NB4 (cell line): ENCODE data around the gene UGT1A6.

Source experiments
- DNase-seq: peaks from one replicate; pipeline ENCODE4 v3.0.0; 2010; ENCODE audit warnings: low read depth
- H3K4me3 ChIP-seq: one replicate; pipeline ENCODE4 v1.5.1; 2011; ENCODE audit warnings: mild to moderate bottlenecking, low read depth, low read length, moderate library complexity
- MYC ChIP-seq: IDR thresholded peaks from 2 replicates; pipeline ENCODE4 v1.6.1; 2011; ENCODE audit warnings: low read depth, low read length
- POLR2A ChIP-seq: IDR thresholded peaks from 2 replicates; pipeline ENCODE4 v1.6.1; 2011; ENCODE audit warnings: mild to moderate bottlenecking; ENCODE audit not compliant: insufficient read length; ENCODE audit errors: extremely low read depth
- TF ChIP-seq, protein P1 (sequence below): IDR thresholded peaks from 2 replicates; pipeline ENCODE4 v1.6.1; 2011; ENCODE audit warnings: low read depth, low read length
- TF ChIP-seq, protein P2 (sequence below): IDR thresholded peaks from one replicate; pipeline ENCODE4 v1.5.1; 2012; ENCODE audit warnings: low read depth, low read length

Gene UGT1A6

DNA sequence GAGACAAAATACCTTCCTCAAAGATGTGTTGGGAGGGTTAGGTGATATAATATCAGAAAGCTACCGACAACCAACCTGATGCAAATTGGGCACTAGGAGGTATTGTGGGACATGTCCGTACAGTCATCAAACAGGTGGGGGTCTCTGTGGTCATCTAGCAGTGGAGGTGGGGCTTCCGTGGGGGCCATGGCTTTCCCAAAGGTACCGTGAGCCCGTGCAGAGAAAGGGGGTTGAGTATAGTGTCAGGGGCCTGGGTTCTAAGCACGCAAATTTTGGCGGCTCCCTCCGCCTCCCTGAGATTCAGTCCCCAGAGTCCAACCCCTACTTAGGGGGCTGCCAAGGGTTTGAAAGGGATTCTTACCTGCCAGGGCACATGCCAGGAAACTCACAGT, 129.0 kb downstream of the UGT1A6 start:
- DNase-seq = no peak
- no peak overlapping the region for H3K4me3 ChIP-seq
- TF ChIP-seq POLR2A (no peak), MYC (no peak)
- TF ChIP-seq, protein P1, sequence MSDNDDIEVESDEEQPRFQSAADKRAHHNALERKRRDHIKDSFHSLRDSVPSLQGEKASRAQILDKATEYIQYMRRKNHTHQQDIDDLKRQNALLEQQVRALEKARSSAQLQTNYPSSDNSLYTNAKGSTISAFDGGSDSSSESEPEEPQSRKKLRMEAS = no peak
- TF ChIP-seq, protein P2, sequence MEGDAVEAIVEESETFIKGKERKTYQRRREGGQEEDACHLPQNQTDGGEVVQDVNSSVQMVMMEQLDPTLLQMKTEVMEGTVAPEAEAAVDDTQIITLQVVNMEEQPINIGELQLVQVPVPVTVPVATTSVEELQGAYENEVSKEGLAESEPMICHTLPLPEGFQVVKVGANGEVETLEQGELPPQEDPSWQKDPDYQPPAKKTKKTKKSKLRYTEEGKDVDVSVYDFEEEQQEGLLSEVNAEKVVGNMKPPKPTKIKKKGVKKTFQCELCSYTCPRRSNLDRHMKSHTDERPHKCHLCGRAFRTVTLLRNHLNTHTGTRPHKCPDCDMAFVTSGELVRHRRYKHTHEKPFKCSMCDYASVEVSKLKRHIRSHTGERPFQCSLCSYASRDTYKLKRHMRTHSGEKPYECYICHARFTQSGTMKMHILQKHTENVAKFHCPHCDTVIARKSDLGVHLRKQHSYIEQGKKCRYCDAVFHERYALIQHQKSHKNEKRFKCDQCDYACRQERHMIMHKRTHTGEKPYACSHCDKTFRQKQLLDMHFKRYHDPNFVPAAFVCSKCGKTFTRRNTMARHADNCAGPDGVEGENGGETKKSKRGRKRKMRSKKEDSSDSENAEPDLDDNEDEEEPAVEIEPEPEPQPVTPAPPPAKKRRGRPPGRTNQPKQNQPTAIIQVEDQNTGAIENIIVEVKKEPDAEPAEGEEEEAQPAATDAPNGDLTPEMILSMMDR = no peak

DNA sequence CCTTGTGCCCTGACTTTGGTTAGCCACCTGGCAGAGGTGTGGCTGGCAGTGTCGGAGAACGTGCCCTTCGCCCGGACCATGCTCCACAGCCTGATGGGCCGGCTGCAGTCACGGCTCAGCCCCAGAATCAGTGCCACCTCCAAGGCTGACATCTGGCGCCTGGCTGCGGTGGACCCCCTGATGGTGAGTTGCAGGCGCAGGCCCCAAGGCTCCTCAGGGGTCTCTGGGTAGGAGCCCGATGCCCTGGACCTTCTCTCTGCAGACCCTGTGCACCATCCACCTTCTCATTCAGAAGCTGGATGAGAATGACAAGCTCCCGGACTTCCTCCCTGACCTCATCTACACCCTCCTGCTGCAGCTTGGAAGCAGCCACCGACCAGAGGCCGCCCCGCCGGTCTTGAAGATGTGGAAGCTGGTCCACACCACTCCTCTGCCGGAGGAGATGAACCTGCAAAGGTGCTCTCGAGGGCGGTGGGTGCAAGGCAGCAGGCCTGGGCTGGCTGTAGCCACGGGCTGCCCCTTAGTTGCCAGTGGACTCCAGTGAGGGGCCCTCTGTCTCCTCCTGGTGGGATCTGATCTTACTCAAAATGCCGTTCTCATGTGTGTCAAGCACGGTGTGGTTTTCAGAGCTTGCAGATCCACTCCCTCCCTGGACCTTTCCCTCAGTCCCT, 129.5 kb downstream of the UGT1A6 start:
- TF ChIP-seq MYC (no peak), POLR2A (no peak)
- TF ChIP-seq, protein P1 = no peak
- TF ChIP-seq, protein P2 = no peak
- no peak overlapping the region for H3K4me3 ChIP-seq
- no peak for DNase-seq
